ENCODE data around the gene FGR. TPM values are rescaled to one million over a fixed set of nuclear protein-coding genes. Genes with fewer than 3 reads are reported as not detected.

The FGR gene
- total and polyA plus RNA-seq, 5 donors: 3.2 to 12.6 (median 4.9) TPM

DNA sequence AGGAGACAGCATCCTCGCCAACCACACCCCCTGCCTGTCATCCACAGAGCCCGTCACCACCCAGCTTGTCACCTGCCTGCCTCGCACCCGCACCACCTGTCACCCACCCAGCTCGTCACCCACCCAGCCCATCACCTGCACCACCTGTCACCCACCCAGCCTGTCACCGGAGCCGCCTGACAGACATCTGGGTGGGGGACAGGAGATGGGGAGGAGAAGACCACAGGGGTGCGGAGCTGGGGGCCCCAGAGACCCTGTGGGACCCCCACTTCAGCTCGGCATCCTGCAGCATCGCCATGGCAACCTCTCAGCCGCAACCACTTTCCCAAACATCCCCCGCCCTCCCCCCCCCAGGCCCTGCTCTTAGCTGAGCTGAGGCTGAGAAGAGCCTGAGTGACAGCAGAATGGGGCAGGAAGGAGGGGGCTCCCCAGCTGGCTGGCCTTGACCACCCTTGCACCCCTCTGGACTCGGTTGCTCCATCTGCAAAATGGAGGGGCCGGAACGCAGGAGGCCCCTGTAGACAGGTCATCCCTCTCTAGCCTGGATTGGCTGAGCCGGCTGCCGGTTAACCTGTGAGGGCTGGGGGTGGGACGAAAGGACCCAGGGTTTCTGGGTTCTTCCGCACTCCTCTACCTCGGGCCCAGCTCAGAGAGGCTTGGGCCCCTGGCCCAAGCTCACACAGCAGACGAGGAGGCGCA, 42.6 kb downstream of the FGR start:
- DNase-seq (peak in 1 of 3 donors; percentile 44), ATAC-seq (no peak)
- WGBS: 77% methylated on average over 22 of the region's 22 CpGs
- Histone ChIP-seq H3K4me3 (ENCODE audit: low read length) (no peak overlapping the region), H3K9me3 (ENCODE audit: control insufficient read depth, low read length) (no peaks in the 10 kb centered on the region), H3K27ac (ENCODE audit: low read length) (no peak overlapping the region), H3K4me1 (ENCODE audit: control insufficient read depth, insufficient read depth, low read length) (peaks cover 53% of the 10 kb centered on the region), H3K27me3 (ENCODE audit: control insufficient read depth, insufficient read depth) (no peaks in the 10 kb centered on the region)
- intact Hi-C loops (cut with DNase I): no loop called here

DNA sequence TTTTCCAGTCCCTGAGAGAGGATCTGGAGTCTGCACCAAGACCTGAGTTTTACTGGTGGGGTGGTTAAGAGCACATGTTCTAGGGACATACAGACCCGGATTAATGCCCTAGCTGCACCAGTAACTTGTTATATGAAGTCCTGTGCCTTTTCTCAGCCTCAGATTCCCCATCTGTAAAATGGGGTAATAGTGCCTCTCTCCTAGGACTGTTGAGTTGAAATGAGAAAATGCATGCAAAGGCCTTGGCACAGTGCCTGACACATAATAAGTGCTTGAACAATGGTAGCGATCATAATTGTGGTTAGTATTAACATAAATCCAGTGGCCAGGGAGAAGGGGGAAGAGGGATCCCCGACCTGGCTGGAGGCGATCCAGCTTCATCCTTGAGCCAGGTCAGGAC, 43.4 kb downstream of the FGR start:
- no peak overlapping the region for H3K4me3 ChIP-seq (ENCODE audit: low read length)
- 61% methylated on average over 4 of the region's 4 CpGs for WGBS
- peaks cover 60% of the 10 kb centered on the region for H3K4me1 ChIP-seq (ENCODE audit: control insufficient read depth, insufficient read depth, low read length)
- H3K27ac ChIP-seq (ENCODE audit: low read length): peak overlapping the region; percentile 1
- ATAC-seq (no peak), DNase-seq (peak in 1 of 3 donors; percentile 37)
- no peaks in the 10 kb centered on the region for H3K27me3 ChIP-seq (ENCODE audit: control insufficient read depth, insufficient read depth)
- H3K9me3 ChIP-seq (ENCODE audit: control insufficient read depth, low read length): no peaks in the 10 kb centered on the region
- intact Hi-C loops (cut with DNase I): no loop called here

DNA sequence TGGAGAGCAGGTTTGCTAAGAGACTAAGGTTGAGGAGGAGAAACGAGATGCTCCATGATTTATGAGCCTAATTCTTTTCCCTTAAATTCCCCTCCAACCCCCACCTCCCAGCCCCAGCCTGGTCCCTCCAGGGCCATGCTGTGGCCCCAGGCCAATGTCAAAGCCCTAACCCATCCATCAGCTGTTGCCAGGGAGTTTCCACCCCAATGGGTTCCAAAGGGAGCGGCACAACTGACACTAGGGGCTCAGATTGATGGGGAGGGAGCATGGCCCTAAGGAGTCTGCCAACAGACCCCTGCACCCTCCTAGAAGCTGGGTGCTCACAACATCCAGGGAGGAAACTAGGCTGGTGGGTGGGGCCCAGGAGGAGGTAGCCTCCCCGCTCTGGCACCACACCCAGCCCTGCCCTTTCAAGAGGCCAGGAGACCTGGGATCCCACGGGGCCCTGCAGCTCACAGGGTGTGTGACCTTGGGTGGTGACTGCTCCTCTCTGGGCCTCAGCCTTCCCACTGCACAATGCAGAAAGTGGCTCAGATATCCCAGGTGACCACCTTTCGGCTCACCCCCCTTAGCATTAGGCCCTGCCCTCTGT, 44.0 kb downstream of the FGR start:
- Histone ChIP-seq H3K27me3 (ENCODE audit: control insufficient read depth, insufficient read depth) (no peaks in the 10 kb centered on the region), H3K27ac (ENCODE audit: low read length) (peak overlapping the region; percentile 1), H3K4me1 (ENCODE audit: control insufficient read depth, insufficient read depth, low read length) (peaks cover 61% of the 10 kb centered on the region), H3K4me3 (ENCODE audit: low read length) (no peak overlapping the region), H3K9me3 (ENCODE audit: control insufficient read depth, low read length) (no peaks in the 10 kb centered on the region)
- peak; percentile 1 for ATAC-seq
- 62% methylated on average over 5 of the region's 5 CpGs for WGBS
- intact Hi-C loops (cut with DNase I): no loop called here
- DNase-seq: peak in 1 of 3 donors; percentile 66

DNA sequence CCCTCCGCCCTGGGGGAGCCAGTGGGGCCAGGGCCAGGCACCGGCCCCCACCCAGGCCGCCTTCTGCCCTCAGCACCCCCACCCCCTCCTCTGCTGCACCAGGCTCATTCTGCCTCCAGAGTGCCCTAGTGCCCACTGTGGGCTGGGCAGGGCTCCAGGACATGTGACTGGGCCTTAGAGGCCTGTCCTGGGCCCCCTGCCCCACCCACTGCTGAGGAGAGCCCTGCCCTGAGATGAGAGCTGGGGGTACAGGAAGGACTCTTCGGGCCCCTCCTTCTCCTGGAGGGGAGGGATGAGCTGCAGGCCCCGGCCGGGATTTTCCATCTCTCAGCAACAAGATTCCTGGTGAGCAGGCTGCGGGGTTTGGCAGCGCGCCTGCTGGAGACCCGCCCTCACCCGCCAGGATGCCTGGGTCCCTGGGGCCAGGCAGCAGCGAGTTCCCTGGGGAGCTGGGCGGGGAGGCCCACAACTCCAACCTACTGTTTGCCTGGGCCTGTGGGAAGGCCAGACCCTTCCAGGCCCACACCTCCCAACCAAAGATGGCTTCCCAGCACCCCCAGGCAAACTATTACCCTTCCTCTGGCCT, 45.1 kb downstream of the FGR start:
- DNase-seq (peak; percentile 56 to 86 (median 79)), ATAC-seq (peak; percentile 19 to 69)
- no peak overlapping the region for H3K27ac ChIP-seq (ENCODE audit: low read length)
- peaks cover 57% of the 10 kb centered on the region for H3K4me1 ChIP-seq (ENCODE audit: control insufficient read depth, insufficient read depth, low read length)
- no peaks in the 10 kb centered on the region for H3K27me3 ChIP-seq (ENCODE audit: control insufficient read depth, insufficient read depth)
- 30% methylated on average over 13 of the region's 13 CpGs for WGBS
- no peaks in the 10 kb centered on the region for H3K9me3 ChIP-seq (ENCODE audit: control insufficient read depth, low read length)
- intact Hi-C loops (cut with DNase I): no loop called here
- no peak overlapping the region for H3K4me3 ChIP-seq (ENCODE audit: low read length)

DNA sequence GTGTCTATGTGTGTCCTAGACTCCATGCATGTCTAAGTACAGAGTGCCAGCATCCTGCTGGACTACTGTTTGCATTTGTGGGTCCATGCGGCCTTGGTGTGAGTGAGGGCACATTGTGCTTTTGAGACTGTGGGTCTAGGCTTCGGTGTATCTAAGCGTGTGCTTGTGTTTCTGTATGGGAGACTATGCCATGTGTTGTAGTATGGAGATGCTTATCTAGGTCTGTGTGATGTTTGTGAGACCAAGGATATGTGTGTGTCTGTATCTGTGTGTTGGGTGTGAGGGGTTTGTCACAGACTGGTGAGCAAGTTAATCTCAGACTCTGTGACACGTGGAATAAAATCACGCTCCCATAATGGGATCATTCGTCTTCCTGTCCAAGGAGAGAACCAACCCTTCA, 45.5 kb downstream of the FGR start:
- intact Hi-C loops (cut with DNase I): no loop called here
- 48% methylated on average over 6 of the region's 6 CpGs for WGBS
- DNase-seq: no peak

DNA sequence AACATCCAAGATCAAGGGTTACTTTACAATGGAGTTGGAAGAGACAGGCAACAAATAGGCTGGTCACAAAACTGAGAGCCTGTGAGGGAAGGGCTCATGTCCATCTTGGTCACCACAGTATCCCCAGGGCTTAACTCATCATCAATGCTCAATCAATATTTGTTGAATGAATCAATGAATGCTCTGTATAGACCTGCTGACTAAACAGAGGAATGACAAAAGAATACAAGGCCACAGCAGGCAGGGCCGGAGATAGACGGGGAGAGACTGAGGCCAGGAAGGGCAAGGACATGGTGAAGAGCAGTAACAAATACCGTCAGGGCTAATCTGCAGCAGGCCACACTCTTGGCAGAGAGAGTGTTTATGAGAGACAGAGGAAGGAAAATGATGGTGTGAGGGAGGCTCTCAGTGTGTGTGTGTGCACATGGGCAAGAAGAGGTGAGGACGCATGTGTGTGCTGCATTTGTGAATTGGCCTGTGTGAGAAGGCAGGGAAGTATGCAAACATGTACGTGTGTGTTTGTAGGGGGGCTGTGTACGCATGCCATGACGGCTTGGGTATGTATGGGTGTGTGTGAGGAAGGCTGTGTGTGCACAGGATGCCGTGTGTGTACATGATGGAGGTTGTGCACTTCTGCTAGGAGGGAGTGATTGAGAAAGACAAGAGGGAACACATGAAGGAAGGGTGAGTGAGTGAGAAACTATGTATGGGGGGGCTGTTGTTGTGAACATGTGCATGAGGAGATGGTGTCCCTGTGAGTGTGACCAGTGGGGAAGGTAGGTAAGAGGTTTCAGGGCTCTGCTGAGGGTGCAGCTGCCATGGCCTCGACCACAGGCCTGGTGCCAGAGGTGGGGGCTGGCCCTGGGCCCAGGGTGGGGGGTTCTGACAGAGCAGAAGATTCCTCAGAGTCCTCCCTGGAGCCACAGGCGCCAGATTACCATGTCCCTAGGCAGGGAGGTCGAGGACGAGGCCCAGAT, 46.4 kb downstream of the FGR start:
- peak; percentile 36 to 59 for ATAC-seq
- H3K27ac ChIP-seq (ENCODE audit: low read length): peak overlapping the region; percentile 61
- H3K4me3 ChIP-seq (ENCODE audit: low read length): no peak overlapping the region
- no peaks in the 10 kb centered on the region for H3K27me3 ChIP-seq (ENCODE audit: control insufficient read depth, insufficient read depth)
- DNase-seq: peak in 1 of 3 donors; percentile 63
- 35% methylated on average over 12 of the region's 12 CpGs for WGBS
- no peaks in the 10 kb centered on the region for H3K9me3 ChIP-seq (ENCODE audit: control insufficient read depth, low read length)
- intact Hi-C loops (cut with DNase I): no loop called here
- peaks cover 47% of the 10 kb centered on the region for H3K4me1 ChIP-seq (ENCODE audit: control insufficient read depth, insufficient read depth, low read length)

More for the DNA sequence above, 45.5 kb downstream of the FGR start:
- H3K27me3 ChIP-seq (ENCODE audit: control insufficient read depth, insufficient read depth): no peaks in the 10 kb centered on the region
- no peaks in the 10 kb centered on the region for H3K9me3 ChIP-seq (ENCODE audit: control insufficient read depth, low read length)
- peak overlapping the region; percentile 61 for H3K27ac ChIP-seq (ENCODE audit: low read length)
- peaks cover 52% of the 10 kb centered on the region for H3K4me1 ChIP-seq (ENCODE audit: control insufficient read depth, insufficient read depth, low read length)
- H3K4me3 ChIP-seq (ENCODE audit: low read length): no peak overlapping the region
- no peak for ATAC-seq

DNA sequence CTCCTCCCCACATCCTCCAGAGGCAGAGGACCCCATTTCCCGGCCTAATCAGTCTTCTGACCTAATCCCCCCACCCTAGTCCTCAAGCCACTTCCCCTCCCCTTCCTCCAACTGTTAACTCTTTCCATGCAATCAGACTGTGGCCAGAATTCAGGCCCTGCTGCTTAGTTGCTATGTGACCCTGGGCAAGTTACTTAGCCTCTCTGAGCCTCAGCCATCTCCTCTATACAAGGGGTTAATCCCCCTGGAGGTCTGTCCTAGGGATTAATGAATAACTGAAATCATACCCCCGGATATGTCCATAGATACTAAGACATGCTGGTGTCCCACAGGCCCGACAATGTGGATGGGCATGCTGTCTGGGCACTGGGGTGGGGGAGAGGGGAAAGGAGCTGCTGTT, 49.3 kb downstream of the FGR start:
- WGBS: 64% methylated on average over 3 of the region's 3 CpGs
- intact Hi-C loops (cut with DNase I): no loop called here
- no peak overlapping the region for H3K27ac ChIP-seq (ENCODE audit: low read length)

DNA sequence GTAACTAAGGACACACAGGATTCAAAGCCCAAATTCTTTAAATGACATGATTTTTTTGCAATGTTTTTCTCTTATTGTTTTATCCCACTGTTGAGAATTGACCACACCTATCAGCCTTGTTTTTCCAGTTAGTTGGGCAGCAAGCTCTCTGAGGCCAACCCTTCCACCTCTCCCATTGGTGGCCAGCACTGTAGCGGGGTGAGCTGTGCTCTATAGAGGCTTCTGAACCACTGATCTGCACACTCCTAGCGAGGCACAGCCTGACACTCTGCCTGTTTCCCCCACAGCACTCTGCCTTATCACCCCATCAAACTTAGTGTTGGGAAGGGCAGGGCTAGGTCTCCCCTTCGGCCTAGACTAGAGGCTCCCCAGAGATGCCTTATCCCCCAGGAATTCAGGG, 50.5 kb downstream of the FGR start:
- H3K27ac ChIP-seq (ENCODE audit: low read length): no peak overlapping the region
- DNase-seq (peak in 1 of 3 donors; percentile 7), ATAC-seq (no peak)
- H3K9me3 ChIP-seq (ENCODE audit: control insufficient read depth, low read length): no peaks in the 10 kb centered on the region
- no peak overlapping the region for H3K4me3 ChIP-seq (ENCODE audit: low read length)
- H3K4me1 ChIP-seq (ENCODE audit: control insufficient read depth, insufficient read depth, low read length): peaks cover 28% of the 10 kb centered on the region
- WGBS: 91% methylated on average over 3 of the region's 3 CpGs
- H3K27me3 ChIP-seq (ENCODE audit: control insufficient read depth, insufficient read depth): no peaks in the 10 kb centered on the region
- intact Hi-C loops (cut with DNase I): no loop called here

More for the DNA sequence above, 49.3 kb downstream of the FGR start:
- Histone ChIP-seq H3K4me1 (ENCODE audit: control insufficient read depth, insufficient read depth, low read length) (peaks cover 36% of the 10 kb centered on the region), H3K9me3 (ENCODE audit: control insufficient read depth, low read length) (no peaks in the 10 kb centered on the region), H3K27me3 (ENCODE audit: control insufficient read depth, insufficient read depth) (no peaks in the 10 kb centered on the region), H3K4me3 (ENCODE audit: low read length) (no peak overlapping the region)
- no peak for ATAC-seq
- peak in 1 of 3 donors; percentile 29 for DNase-seq

DNA sequence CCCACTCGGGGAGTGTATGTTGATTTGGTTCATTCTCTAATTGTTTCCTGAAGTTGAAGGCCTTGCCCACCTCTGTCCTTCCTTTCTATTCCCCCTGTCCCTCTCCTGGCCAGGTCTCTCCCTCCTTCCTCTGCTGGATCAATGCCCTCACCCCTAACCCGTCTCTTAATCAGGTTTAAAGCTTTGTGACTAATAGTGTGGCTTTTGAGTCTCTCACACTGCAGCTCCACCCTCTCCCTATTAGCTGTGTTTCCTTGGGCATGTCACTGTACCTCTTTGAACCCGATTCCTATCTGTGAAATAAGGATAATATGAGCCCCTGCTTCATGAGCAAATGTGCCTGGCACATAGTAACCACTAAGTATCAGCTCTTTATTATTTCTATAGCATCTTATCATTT, 51.5 kb downstream of the FGR start:
- 63% methylated on average over 3 of the region's 3 CpGs for WGBS
- ATAC-seq (no peak), DNase-seq (peak in 1 of 3 donors; percentile 5)
- intact Hi-C loops (cut with DNase I): no loop called here
- H3K27ac ChIP-seq (ENCODE audit: low read length): no peak overlapping the region
- H3K9me3 ChIP-seq (ENCODE audit: control insufficient read depth, low read length): no peaks in the 10 kb centered on the region
- H3K27me3 ChIP-seq (ENCODE audit: control insufficient read depth, insufficient read depth): no peaks in the 10 kb centered on the region
- H3K4me3 ChIP-seq (ENCODE audit: low read length): no peak overlapping the region
- peaks cover 19% of the 10 kb centered on the region for H3K4me1 ChIP-seq (ENCODE audit: control insufficient read depth, insufficient read depth, low read length)

DNA sequence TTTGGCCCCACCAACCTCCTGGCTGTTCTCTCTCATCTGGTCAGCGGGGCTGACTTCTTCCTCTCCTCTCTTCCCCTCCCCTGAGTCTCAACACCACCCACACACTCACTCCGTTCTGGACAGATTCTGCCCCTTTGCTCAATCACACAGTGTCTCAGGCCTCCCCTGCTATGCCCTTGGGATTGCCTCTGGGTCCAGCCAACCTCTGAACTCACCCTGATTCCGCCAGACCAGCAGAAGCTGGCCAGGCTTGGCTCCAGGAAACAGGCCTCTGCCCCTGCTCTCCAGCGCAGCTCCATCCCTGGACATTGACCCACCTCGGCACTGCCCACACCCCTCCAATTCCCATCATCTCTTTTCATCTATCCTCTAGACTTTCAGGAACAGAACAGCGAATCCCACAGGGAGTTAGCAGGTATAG, 53.2 kb downstream of the FGR start:
- no peaks in the 10 kb centered on the region for H3K27me3 ChIP-seq (ENCODE audit: control insufficient read depth, insufficient read depth)
- DNase-seq (peak in 2 of 3 donors; percentile 74), ATAC-seq (peak; percentile 66 to 79)
- intact Hi-C loops (cut with DNase I): no loop called here
- peaks cover 22% of the 10 kb centered on the region for H3K4me1 ChIP-seq (ENCODE audit: control insufficient read depth, insufficient read depth, low read length)
- H3K9me3 ChIP-seq (ENCODE audit: control insufficient read depth, low read length): no peaks in the 10 kb centered on the region
- 49% methylated on average over 6 of the region's 6 CpGs for WGBS
- peak overlapping the region; percentile 18 for H3K27ac ChIP-seq (ENCODE audit: low read length)
- no peak overlapping the region for H3K4me3 ChIP-seq (ENCODE audit: low read length)
